SJCRH30 (cell line): Measurements from ENCODE around the gene PTGER3. TPM values are rescaled to one million over a fixed set of nuclear protein-coding genes. Genes with fewer than 3 reads are reported as not detected.

Experiments used
- total RNA-seq: library from RNA; depleted of rRNA; stranded (reverse); fragments of >200 nt; shearing (Covaris generic); gene quantifications from 2 replicates; pipeline ENCODE4 v1.2.3, GENCODE V29; 2014; rRNA removed

Gene PTGER3
- total RNA-seq, 1 experiment from 2014 or later: not detected

Other genes starting within 250 kb of the PTGER3 start
- 85.8 and 120 TPM in 2 replicates for gene ZRANB2, start 33.2 kb upstream of the PTGER3 start, total RNA-seq